Right lobe of liver (tissue), 6 donors: Measurements from ENCODE around the gene RNF215. TPM values are rescaled to one million over a fixed set of nuclear protein-coding genes. Genes with fewer than 3 reads are reported as not detected.

Experiments used
- ATAC-seq, 4 donors: fragments of 200-7000 bp; cut with Tn5 transposase; one replicate each; pipeline ENCODE4 v1.9.1; 2020; ENCODE audit warnings: mild to moderate bottlenecking in 4 of 4, moderate library complexity in 4 of 4
- DNase-seq, 3 donors: peaks; one replicate each; pipeline ENCODE4 v3.0.0-alpha.2; 2020
- H3K27ac ChIP-seq, 3 donors: fragments of 200-600 bp; one replicate each; pipeline ENCODE4 v1.8.0; 2022
- H3K27me3 ChIP-seq, 2 donors: fragments of 200-600 bp; one replicate each; pipeline ENCODE4 v1.8.0; 2022
- H3K36me3 ChIP-seq, 4 donors: fragments of 200-600 bp; sonication (generic) in 1 of 4; one replicate each; pipeline versions ENCODE4 v1.5.1 to v1.8.0; 2017 to 2022; ENCODE audit warnings: control low read depth in 1 of 4
- H3K4me1 ChIP-seq, 4 donors: fragments of 200-600 bp; sonication (generic) in 1 of 4; one replicate each; pipeline versions ENCODE4 v1.5.1 to v1.8.0; 2017 to 2022; ENCODE audit warnings: control low read depth in 1 of 4
- H3K4me3 ChIP-seq, 3 donors: fragments of 200-600 bp; one replicate each; pipeline ENCODE4 v1.8.0; 2022
- H3K9me3 ChIP-seq, 4 donors: fragments of 200-600 bp; sonication (generic) in 1 of 4; one replicate each; pipeline versions ENCODE4 v1.5.1 to v1.8.0; 2017 to 2022; ENCODE audit warnings: control low read depth in 1 of 4
- CTCF ChIP-seq, 4 donors: fragments of 200-600 bp in 3 of 4; fragments of 450-650 bp in 1 of 4; IDR thresholded peaks; one replicate each; pipeline versions ENCODE4 v1.5.1 to v1.8.0; 2016 to 2022; ENCODE audit warnings: antibody characterized with exemption in 4 of 4, mild to moderate bottlenecking in 2 of 4
- POLR2A ChIP-seq: fragments of 450-650 bp; IDR thresholded peaks from one replicate; pipeline ENCODE4 v1.6.1; 2017; ENCODE audit warnings: antibody characterized with exemption, mild to moderate bottlenecking
- WGBS: methylation state at CpG from one replicate; pipeline ENCODE4 v1.1.6; 2018; ENCODE audit warnings: low coverage, low lambda C conversion rate; ENCODE audit not compliant: insufficient coverage; ENCODE audit errors: missing lambda C conversion rate; 5-methylcytosine and 5-hydroxymethylcytosine counted together
- intact Hi-C, 2 donors: fragments of 100-400 bp; cut with DNase I; formaldehyde crosslinking; loops; one replicate each; pipeline versions ENCODE4 v1.11.2 to v1.14.1; 2022
- total RNA-seq, 6 experiments: library from RNA; depleted of rRNA in 2 of 6; stranded (reverse); fragments of >200 nt in 2 of 6; fragmentation: NEBNext Ultra II Directional in 3 of 6; extraction: Animal tissue kit (Norgen Biotek cat#: 25700) in 3 of 6; gene quantifications; one replicate each; pipeline versions ENCODE4 v1.1.0 to v1.2.4, GENCODE V29; 2016 to 2023
- donor health status: DM: no; HTN: yes; CAD: no.
- donor health status: DM: no; HTN: no; CAD: no.
- donor health status: DM: no; HTN: no; CAD: no.
- donor health status: DM: no; HTN: yes; CAD: no.
- donor health status: DM: no; HTN: yes; CAD: no.

Gene RNF215
- total RNA-seq, 6 experiments from 2014 or later: 6.2 to 10.0 (median 7.4) TPM

GRCh38 chr22:30416403-30416802 lies 29.2 kb upstream of the RNF215 start:
- Histone ChIP-seq H3K9me3 (no peaks in the 10 kb centered on the region), H3K27ac (peak overlapping the region in 2 of 3 donors; percentile 7 to 48), H3K27me3 (no peaks in the 10 kb centered on the region), H3K4me3 (no peak overlapping the region), H3K36me3 (peaks cover 0 to 88% (median 31%) of the 10 kb centered on the region in 4 donors), H3K4me1 (peaks cover 0 to 93% (median 35%) of the 10 kb centered on the region in 4 donors)
- intact Hi-C loops: no loop called here
- WGBS: 6% methylated on average over 2 of the region's 2 CpGs
- DNase-seq (no peak), ATAC-seq (peak; percentile 31 to 71 (median 46))
- no peak for TF ChIP-seq POLR2A
- TF ChIP-seq CTCF (IDR thresholded peaks at IDR 0.05): no peak

- H3K36me3 ChIP-seq: peaks cover 0 to 95% (median 41%) of the 10 kb centered on the region in 4 donors
- H3K4me3 ChIP-seq: no peak overlapping the region
- DNase-seq (no peak), ATAC-seq (no peak)
- no peak for TF ChIP-seq POLR2A
- no peak for TF ChIP-seq CTCF (IDR thresholded peaks at IDR 0.05)
- WGBS: 87% methylated on average over 4 of the region's 4 CpGs
- H3K27me3 ChIP-seq: no peaks in the 10 kb centered on the region
- H3K4me1 ChIP-seq: peaks cover 0 to 85% (median 27%) of the 10 kb centered on the region in 4 donors
- H3K9me3 ChIP-seq: no peaks in the 10 kb centered on the region
- H3K27ac ChIP-seq: no peak overlapping the region
- intact Hi-C loops: no loop called here
These were observed 27.4 kb upstream of the RNF215 start for GRCh38 chr22:30414525-30415047.

- 74% methylated on average over 4 of the region's 5 CpGs for WGBS
- H3K9me3 ChIP-seq: no peaks in the 10 kb centered on the region
- ATAC-seq (no peak), DNase-seq (no peak)
- no peak overlapping the region for H3K4me3 ChIP-seq
- no peaks in the 10 kb centered on the region for H3K27me3 ChIP-seq
- intact Hi-C loops: no loop called here
- peaks cover 0 to 95% (median 44%) of the 10 kb centered on the region in 4 donors for H3K36me3 ChIP-seq
- H3K27ac ChIP-seq: no peak overlapping the region
- no peak for TF ChIP-seq POLR2A
- no peak for TF ChIP-seq CTCF (IDR thresholded peaks at IDR 0.05)
- peaks cover 0 to 83% (median 24%) of the 10 kb centered on the region in 4 donors for H3K4me1 ChIP-seq
These were observed 26.7 kb upstream of the RNF215 start for GRCh38 chr22:30413745-30414524.

GRCh38 chr22:30413001-30413400 lies 25.8 kb upstream of the RNF215 start:
- Histone ChIP-seq H3K27ac (no peak overlapping the region), H3K36me3 (peaks cover 0 to 98% (median 49%) of the 10 kb centered on the region in 4 donors), H3K4me1 (peaks cover 0 to 77% (median 20%) of the 10 kb centered on the region in 4 donors), H3K9me3 (no peaks in the 10 kb centered on the region), H3K4me3 (no peak overlapping the region), H3K27me3 (no peaks in the 10 kb centered on the region)
- intact Hi-C loops: no loop called here
- TF ChIP-seq POLR2A: no peak
- no peak for TF ChIP-seq CTCF (IDR thresholded peaks at IDR 0.05)
- ATAC-seq (no peak), DNase-seq (no peak)
- 87% methylated on average over 4 of the region's 4 CpGs for WGBS
